GM12878 (cell line): Measurements from ENCODE around the gene TPGS1. TPM values are rescaled to one million over a fixed set of nuclear protein-coding genes. Genes with fewer than 3 reads are reported as not detected.
A peak's percentile ranks its signal among the peaks of the same experiment; 100 is the strongest.

Experiments used
- BCL3 ChIP-seq: IDR thresholded peaks from 2 replicates; pipeline ENCODE4 v1.6.1; 2011; ENCODE audit warnings: borderline replicate concordance, low read depth, mild to moderate bottlenecking, moderate library complexity, low read length; ENCODE audit not compliant: insufficient read depth, poor library complexity, severe bottlenecking
- EZH2 ChIP-seq: IDR thresholded peaks from 2 replicates; pipeline ENCODE4 v1.6.1; 2012; ENCODE audit warnings: low read depth, mild to moderate bottlenecking, control low read depth, inconsistent platforms, low read length, borderline replicate concordance; ENCODE audit not compliant: control insufficient read depth
- GABPA ChIP-seq: IDR thresholded peaks from 2 replicates; pipeline ENCODE4 v1.6.1; 2014; ENCODE audit warnings: antibody characterized with exemption, low read depth, mild to moderate bottlenecking, inconsistent platforms
- JUND ChIP-seq: IDR thresholded peaks from 2 replicates; pipeline ENCODE4 v1.6.1; 2012; ENCODE audit warnings: low read depth, mild to moderate bottlenecking, low read length, improper control_type of control experiment, moderate library complexity
- MTA3 ChIP-seq: IDR thresholded peaks from 2 replicates; pipeline ENCODE4 v1.6.1; 2012; ENCODE audit warnings: low read length, inconsistent platforms, borderline replicate concordance
- NBN ChIP-seq: fragments of 450-650 bp; IDR thresholded peaks from 2 replicates; pipeline ENCODE4 v1.6.1; 2016
- NFIC ChIP-seq: IDR thresholded peaks from 2 replicates; pipeline ENCODE4 v1.6.1; 2012; ENCODE audit warnings: low read depth, mild to moderate bottlenecking, inconsistent platforms, low read length, moderate library complexity
- NRF1 ChIP-seq: conservative IDR thresholded peaks from 2 replicates; pipeline ENCODE4 v1.6.1; 2011; ENCODE audit warnings: mild to moderate bottlenecking, low read depth, low read length, improper control_type of control experiment
- PAX5 ChIP-seq: IDR thresholded peaks from 2 replicates; pipeline ENCODE4 v1.6.1; 2011; ENCODE audit warnings: low read depth, low read length, borderline replicate concordance
- SMARCA5 ChIP-seq: fragments of 450-650 bp; IDR thresholded peaks from 2 replicates; pipeline ENCODE4 v1.6.1; 2017; ENCODE audit warnings: mild to moderate bottlenecking
- SREBF1 ChIP-seq: IDR thresholded peaks from 2 replicates; pipeline ENCODE4 v1.6.1; 2012; ENCODE audit warnings: mild to moderate bottlenecking, low read length
- ZNF592 ChIP-seq: fragments of 450-650 bp; IDR thresholded peaks from 2 replicates; pipeline ENCODE4 v1.6.1; 2017; ENCODE audit warnings: mild to moderate bottlenecking, moderate library complexity
- polyA plus RNA-seq, 11 experiments: library from polyadenylated mRNA; depleted of rRNA in 4 of 11; unstranded in 6 of 11; stranded (reverse) in 5 of 11; fragments of >200 nt; fragmentation: Nextera tagmentation in 4 of 11; fragmentation: Illumina TruSeq in 1 of 11; extraction: Ambion mirVana in 4 of 11; extraction: Trizol in 1 of 11; gene quantifications; 1 replicate in 1 of 11; 2 replicates in 10 of 11; pipeline versions ENCODE4 v1.2.1 to v1.2.3, GENCODE V29; 2011 to 2016; ENCODE audit warnings: inconsistent platforms in 2 of 11, missing spikeins in 2 of 11, low read depth in 1 of 11
- total RNA-seq, 4 experiments: library from RNA; depleted of rRNA in 3 of 4; stranded (reverse); fragments of >200 nt in 3 of 4; fragmentation: Illumina TruSeq in 1 of 4; extraction: Trizol in 1 of 4; gene quantifications; 2 replicates each; pipeline versions ENCODE4 v1.2.1 to v1.2.3, GENCODE V29; 2013 to 2021
- TF ChIP-seq, protein P1 (sequence below): IDR thresholded peaks from 2 replicates; pipeline ENCODE4 v1.6.1; 2012; ENCODE audit warnings: low read depth, low read length, improper control_type of control experiment
- TF ChIP-seq, protein P2 (sequence below): fragments of 450-650 bp; IDR thresholded peaks from 2 replicates; pipeline ENCODE4 v1.6.1; 2017; ENCODE audit warnings: mild to moderate bottlenecking, low read depth, inconsistent platforms; ENCODE audit not compliant: poor library complexity, severe bottlenecking
- TF ChIP-seq, protein P3 (sequence below): IDR thresholded peaks from 2 replicates; pipeline ENCODE4 v1.6.1; 2012; ENCODE audit warnings: low read depth, low read length, improper control_type of control experiment

Gene TPGS1
- total and polyA plus RNA-seq, 10 of the 15 experiments (the other 5 are each of a cell fraction or from before 2014, with no cell fraction given): 0.24 to 24.7 (median 7.7) TPM; not detected in 2

DNA sequence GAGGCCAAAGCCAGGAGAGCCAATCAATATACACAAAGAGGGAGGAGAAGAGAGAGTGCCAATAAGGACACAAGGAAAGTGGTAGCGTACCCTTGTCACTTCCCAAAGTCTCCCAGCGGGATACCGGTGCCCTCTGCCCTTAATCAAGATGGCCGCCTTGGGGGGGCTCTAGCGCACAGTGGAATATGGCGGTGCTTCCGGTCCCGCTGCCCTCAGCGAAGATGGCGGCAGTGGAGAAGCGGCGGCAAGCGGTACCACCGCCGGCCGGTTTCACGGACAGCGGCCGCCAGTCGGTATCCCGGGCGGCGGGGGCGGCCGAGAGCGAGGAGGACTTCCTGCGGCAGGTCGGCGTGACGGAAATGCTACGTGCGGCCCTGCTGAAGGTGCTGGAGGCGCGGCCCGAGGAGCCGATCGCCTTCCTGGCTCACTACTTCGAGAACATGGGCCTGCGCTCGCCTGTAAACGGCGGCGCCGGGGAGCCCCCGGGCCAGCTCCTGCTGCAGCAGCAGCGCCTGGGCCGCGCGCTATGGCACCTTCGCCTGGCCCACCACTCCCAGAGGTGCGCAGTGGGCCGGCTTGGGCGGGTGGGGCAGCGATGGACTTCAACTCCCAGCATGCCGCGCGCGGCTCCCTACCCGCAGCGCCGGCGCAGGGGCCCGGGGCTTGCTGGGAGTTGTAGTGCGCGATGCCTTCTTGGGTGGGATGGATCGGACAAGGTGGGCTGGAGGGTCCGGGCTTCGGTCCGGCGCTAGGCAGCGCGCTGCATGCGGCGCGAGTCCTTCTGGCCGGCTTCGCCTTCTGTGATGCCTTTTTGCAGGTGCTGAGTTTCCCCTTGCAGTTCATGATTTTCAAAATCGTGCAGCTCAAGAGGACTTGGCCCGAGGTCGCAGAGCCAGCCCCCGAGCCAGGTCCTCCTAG, at the start of gene TPGS1 (continued):
- TF ChIP-seq, protein P1, sequence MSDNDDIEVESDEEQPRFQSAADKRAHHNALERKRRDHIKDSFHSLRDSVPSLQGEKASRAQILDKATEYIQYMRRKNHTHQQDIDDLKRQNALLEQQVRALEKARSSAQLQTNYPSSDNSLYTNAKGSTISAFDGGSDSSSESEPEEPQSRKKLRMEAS: no peak
- TF ChIP-seq, protein P2, sequence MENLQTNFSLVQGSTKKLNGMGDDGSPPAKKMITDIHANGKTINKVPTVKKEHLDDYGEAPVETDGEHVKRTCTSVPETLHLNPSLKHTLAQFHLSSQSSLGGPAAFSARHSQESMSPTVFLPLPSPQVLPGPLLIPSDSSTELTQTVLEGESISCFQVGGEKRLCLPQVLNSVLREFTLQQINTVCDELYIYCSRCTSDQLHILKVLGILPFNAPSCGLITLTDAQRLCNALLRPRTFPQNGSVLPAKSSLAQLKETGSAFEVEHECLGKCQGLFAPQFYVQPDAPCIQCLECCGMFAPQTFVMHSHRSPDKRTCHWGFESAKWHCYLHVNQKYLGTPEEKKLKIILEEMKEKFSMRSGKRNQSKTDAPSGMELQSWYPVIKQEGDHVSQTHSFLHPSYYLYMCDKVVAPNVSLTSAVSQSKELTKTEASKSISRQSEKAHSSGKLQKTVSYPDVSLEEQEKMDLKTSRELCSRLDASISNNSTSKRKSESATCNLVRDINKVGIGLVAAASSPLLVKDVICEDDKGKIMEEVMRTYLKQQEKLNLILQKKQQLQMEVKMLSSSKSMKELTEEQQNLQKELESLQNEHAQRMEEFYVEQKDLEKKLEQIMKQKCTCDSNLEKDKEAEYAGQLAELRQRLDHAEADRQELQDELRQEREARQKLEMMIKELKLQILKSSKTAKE: peak; percentile 55
- TF ChIP-seq NFIC (no peak), MTA3 (no peak), GABPA (peak; percentile 96), PAX5 (no peak; the same call in 1 of the 2 replicates), EZH2 (no peak), SMARCA5 (no peak), NBN (no peak), SREBF1 (peak; percentile 68), JUND (0 out of 2 replicates have a peak, but pooled peaks have one; percentile 16), ZNF592 (no peak), BCL3 (no peak), NRF1 (peak; percentile 54)
- TF ChIP-seq, protein P3, sequence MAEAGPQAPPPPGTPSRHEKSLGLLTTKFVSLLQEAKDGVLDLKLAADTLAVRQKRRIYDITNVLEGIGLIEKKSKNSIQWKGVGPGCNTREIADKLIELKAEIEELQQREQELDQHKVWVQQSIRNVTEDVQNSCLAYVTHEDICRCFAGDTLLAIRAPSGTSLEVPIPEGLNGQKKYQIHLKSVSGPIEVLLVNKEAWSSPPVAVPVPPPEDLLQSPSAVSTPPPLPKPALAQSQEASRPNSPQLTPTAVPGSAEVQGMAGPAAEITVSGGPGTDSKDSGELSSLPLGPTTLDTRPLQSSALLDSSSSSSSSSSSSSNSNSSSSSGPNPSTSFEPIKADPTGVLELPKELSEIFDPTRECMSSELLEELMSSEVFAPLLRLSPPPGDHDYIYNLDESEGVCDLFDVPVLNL: no peak
